WTC11 (cell line): ENCODE measurements around the gene PITPNM2. TPM values are rescaled to one million over a fixed set of nuclear protein-coding genes. Genes with fewer than 3 reads are reported as not detected.

ENCODE experiments used
- ATAC-seq: fragments of 200-7000 bp; cut with Tn5 transposase; 2 replicates; pipeline ENCODE4 v1.10.0; 2021; ENCODE audit warnings: mild to moderate bottlenecking, moderate library complexity
- CTCF ChIA-PET: fragments of 300-600 bp; sonication (Branson Sonifier 250); formaldehyde crosslinking; loops from one replicate; lab custom pipeline; 2021; ENCODE audit warnings: antibody characterized with exemption; lab: Charles Lee
- POLR2A ChIA-PET: fragments of 350-600 bp; sonication (Branson Sonifier 250); formaldehyde crosslinking; loops from one replicate; lab custom pipeline; 2021; ENCODE audit warnings: antibody characterized with exemption; lab: Charles Lee
- DNase-seq: peaks from one replicate; pipeline ENCODE4 v3.0.0; 2021; ENCODE audit warnings: low spot score
- H3K27ac Mint-ChIP-seq: 2 replicates; pipeline ENCODE4 v1.8.0; 2021; ENCODE audit warnings: mixed read lengths
- H3K27me3 Mint-ChIP-seq: 2 replicates; pipeline ENCODE4 v1.8.0; 2021; ENCODE audit warnings: low read depth, mild to moderate bottlenecking, moderate library complexity, mixed read lengths
- H3K36me3 Mint-ChIP-seq: 2 replicates; pipeline ENCODE4 v1.8.0; 2021; ENCODE audit warnings: mixed read lengths
- H3K4me1 Mint-ChIP-seq: 2 replicates; pipeline ENCODE4 v1.8.0; 2022; ENCODE audit warnings: mixed read lengths
- H3K4me3 Mint-ChIP-seq: 2 replicates; pipeline ENCODE4 v1.8.0; 2021; ENCODE audit warnings: mild to moderate bottlenecking, moderate library complexity, mixed read lengths
- H3K9me3 Mint-ChIP-seq: 2 replicates; pipeline ENCODE4 v1.8.0; 2021; ENCODE audit warnings: mixed read lengths
- ARID4B ChIP-seq: sonication (generic); formaldehyde crosslinking; IDR thresholded peaks from 2 replicates; pipeline ENCODE4 v1.8.0; 2023; ENCODE audit warnings: missing genetic modification reagents, mild to moderate bottlenecking, borderline replicate concordance
- CREB1 ChIP-seq: sonication (generic); formaldehyde crosslinking; IDR thresholded peaks from 2 replicates; pipeline ENCODE4 v1.8.0; 2023; ENCODE audit warnings: mild to moderate bottlenecking, missing genetic modification reagents
- NR1H2 ChIP-seq: sonication (generic); formaldehyde crosslinking; IDR thresholded peaks from 2 replicates; pipeline ENCODE4 v1.9.0; 2021; ENCODE audit warnings: mild to moderate bottlenecking, moderate library complexity, missing genetic modification reagents
- NR3C1 ChIP-seq: sonication (generic); formaldehyde crosslinking; conservative IDR thresholded peaks from 2 replicates; pipeline ENCODE4 v1.8.1; 2023; ENCODE audit warnings: low read depth, mild to moderate bottlenecking, missing genetic modification reagents
- PREB ChIP-seq: sonication (generic); formaldehyde crosslinking; IDR thresholded peaks from 2 replicates; pipeline ENCODE4 v1.8.1; 2022; ENCODE audit warnings: mild to moderate bottlenecking, missing genetic modification reagents, moderate library complexity, borderline replicate concordance
- SMAD3 ChIP-seq: sonication (generic); formaldehyde crosslinking; IDR thresholded peaks from 2 replicates; pipeline ENCODE4 v1.8.0; 2022; ENCODE audit warnings: missing genetic modification reagents, mild to moderate bottlenecking, borderline replicate concordance
- SOX15 ChIP-seq: fragments of 250-450 bp; sonication (Bioruptor Pico); IDR thresholded peaks from 2 replicates; pipeline ENCODE4 v1.9.0; 2021; ENCODE audit warnings: mild to moderate bottlenecking
- SP1 ChIP-seq: sonication (generic); formaldehyde crosslinking; conservative IDR thresholded peaks from 2 replicates; pipeline ENCODE4 v1.8.1; 2022; ENCODE audit warnings: missing genetic modification reagents
- ZBTB43 ChIP-seq: sonication (generic); formaldehyde crosslinking; IDR thresholded peaks from 2 replicates; pipeline ENCODE4 v1.8.1; 2023; ENCODE audit warnings: mild to moderate bottlenecking, missing genetic modification reagents
- ZNF281 ChIP-seq: sonication (generic); formaldehyde crosslinking; IDR thresholded peaks from 2 replicates; pipeline ENCODE4 v1.8.0; 2023; ENCODE audit warnings: mild to moderate bottlenecking, missing genetic modification reagents
- total RNA-seq: library from RNA; stranded (reverse); gene quantifications from 3 replicates; pipeline ENCODE4 v1.2.3, GENCODE V29; 2021
- TF ChIP-seq, protein P1 (sequence below): sonication (generic); formaldehyde crosslinking; IDR thresholded peaks from 2 replicates; pipeline ENCODE4 v1.8.1; 2023; ENCODE audit warnings: mild to moderate bottlenecking, missing genetic modification reagents, moderate library complexity
- TF ChIP-seq, protein P2 (sequence below): fragments of 250-450 bp; sonication (Bioruptor Pico); IDR thresholded peaks from 2 replicates; pipeline ENCODE4 v1.9.0; 2021; ENCODE audit warnings: moderate library complexity, mild to moderate bottlenecking, inconsistent platforms, borderline replicate concordance

Gene PITPNM2
- total RNA-seq, 1 experiment from 2014 or later = 8.2 TPM

DNA sequence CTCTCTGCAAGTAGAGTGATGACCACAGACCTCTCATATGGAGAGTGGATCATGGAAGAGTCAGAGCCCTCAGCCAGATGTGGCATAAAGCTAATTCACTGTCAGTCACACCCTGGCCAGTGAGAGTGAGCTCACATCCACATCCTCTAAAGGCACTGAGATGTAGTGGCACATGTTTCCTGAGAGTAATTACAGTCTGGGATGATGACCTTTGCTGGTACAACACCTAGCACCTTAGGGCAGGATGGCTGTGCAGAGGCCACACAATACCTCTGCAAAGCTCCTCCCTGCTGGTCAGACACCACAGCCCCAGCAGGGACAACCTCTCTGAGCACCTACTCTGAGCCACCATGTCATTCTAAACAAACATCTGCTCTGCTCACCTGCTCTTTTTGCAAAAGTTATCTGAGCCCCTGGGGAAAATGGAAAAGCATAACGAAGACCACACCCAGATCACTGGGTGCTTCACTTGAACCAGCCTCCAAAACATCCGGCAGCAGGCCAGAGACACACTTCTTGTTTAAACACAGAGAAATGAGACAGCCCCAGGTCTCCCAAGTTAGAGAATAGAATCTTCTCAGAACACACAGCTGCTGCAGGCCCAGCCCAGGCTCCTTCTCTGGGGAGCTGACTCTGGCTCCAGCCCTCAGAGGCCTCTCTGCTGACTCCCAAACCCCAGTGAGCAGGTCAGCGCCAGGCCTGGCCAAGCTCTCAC, 30.3 kb downstream of the PITPNM2 start:
- no peaks in the 10 kb centered on the region for H3K9me3 Mint-ChIP-seq
- 0 out of 2 replicates have a peak, but pooled peaks cover 5% of the 10 kb centered on the region for H3K4me1 Mint-ChIP-seq
- H3K27me3 Mint-ChIP-seq = no peaks in the 10 kb centered on the region
- no peaks in the 10 kb centered on the region for H3K36me3 Mint-ChIP-seq
- TF ChIP-seq NR1H2 (CRISPR knock-in tag) (no peak), ZBTB43 (no peak), ZNF281 (CRISPR knock-in tag) (no peak), SMAD3 (CRISPR knock-in tag) (no peak)
- TF ChIP-seq, protein P1, sequence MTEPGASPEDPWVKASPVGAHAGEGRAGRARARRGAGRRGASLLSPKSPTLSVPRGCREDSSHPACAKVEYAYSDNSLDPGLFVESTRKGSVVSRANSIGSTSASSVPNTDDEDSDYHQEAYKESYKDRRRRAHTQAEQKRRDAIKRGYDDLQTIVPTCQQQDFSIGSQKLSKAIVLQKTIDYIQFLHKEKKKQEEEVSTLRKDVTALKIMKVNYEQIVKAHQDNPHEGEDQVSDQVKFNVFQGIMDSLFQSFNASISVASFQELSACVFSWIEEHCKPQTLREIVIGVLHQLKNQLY = no peak
- ATAC-seq (no peak), DNase-seq (no peak)
- ChIA-PET CTCF (interaction anchor here (1.3 kb wide), 1 partner anchor 117 kb away, joined by 4 read pairs; no protein-coding TSS in a partner anchor), POLR2A (interaction anchor here (0.8 to 1.2 kb wide), 2 partner anchors 18 to 37 kb away, joined by 3 read pairs; no protein-coding TSS in a partner anchor)
- H3K4me3 Mint-ChIP-seq = no peak overlapping the region
- no peak overlapping the region for H3K27ac Mint-ChIP-seq

- Mint-ChIP-seq H3K9me3 (no peaks in the 10 kb centered on the region), H3K4me1 (0 out of 2 replicates have a peak, but pooled peaks cover 5% of the 10 kb centered on the region), H3K27me3 (no peaks in the 10 kb centered on the region), H3K27ac (no peak overlapping the region), H3K36me3 (no peaks in the 10 kb centered on the region), H3K4me3 (no peak overlapping the region)
- TF ChIP-seq, protein P2, sequence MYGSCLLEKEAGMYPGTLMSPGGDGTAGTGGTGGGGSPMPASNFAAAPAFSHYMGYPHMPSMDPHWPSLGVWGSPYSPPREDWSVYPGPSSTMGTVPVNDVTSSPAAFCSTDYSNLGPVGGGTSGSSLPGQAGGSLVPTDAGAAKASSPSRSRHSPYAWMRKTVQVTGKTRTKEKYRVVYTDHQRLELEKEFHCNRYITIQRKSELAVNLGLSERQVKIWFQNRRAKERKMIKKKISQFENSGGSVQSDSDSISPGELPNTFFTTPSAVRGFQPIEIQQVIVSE (CRISPR knock-in tag) = no peak
- TF ChIP-seq PREB (CRISPR knock-in tag) (no peak), SMAD3 (CRISPR knock-in tag) (no peak), ARID4B (CRISPR knock-in tag) (no peak), SOX15 (CRISPR knock-in tag) (no peak), NR3C1 (CRISPR knock-in tag) (no peak), CREB1 (no peak), SP1 (CRISPR knock-in tag) (no peak)
- ATAC-seq (no peak), DNase-seq (no peak)
- ChIA-PET POLR2A (interaction anchor here (1.0 kb wide), 1 partner anchor 15 kb away, joined by 4 read pairs; no protein-coding TSS in a partner anchor), CTCF (interaction anchor here (0.6 to 1.7 kb wide), 2 partner anchors 12 to 56 kb away, joined by 4 to 10 read pairs; no protein-coding TSS in a partner anchor)
Measured at GRCh38 chr12:123119808-123120207, 31.1 kb downstream of the PITPNM2 start.
